Measurements from ENCODE around the gene DSC2. TPM values are rescaled to one million over a fixed set of nuclear protein-coding genes. Genes with fewer than 3 reads are reported as not detected.
A peak's percentile ranks its signal among the peaks of the same experiment; 100 is the strongest.
"Not testable (repeated sequence)": the region's sequence is repeated elsewhere in the genome, so short reads cannot be mapped to it uniquely, and the experiment has no call there.

Gene DSC2
- total RNA-seq, 1 experiment from 2014 or later: 0.04 TPM

DNA sequence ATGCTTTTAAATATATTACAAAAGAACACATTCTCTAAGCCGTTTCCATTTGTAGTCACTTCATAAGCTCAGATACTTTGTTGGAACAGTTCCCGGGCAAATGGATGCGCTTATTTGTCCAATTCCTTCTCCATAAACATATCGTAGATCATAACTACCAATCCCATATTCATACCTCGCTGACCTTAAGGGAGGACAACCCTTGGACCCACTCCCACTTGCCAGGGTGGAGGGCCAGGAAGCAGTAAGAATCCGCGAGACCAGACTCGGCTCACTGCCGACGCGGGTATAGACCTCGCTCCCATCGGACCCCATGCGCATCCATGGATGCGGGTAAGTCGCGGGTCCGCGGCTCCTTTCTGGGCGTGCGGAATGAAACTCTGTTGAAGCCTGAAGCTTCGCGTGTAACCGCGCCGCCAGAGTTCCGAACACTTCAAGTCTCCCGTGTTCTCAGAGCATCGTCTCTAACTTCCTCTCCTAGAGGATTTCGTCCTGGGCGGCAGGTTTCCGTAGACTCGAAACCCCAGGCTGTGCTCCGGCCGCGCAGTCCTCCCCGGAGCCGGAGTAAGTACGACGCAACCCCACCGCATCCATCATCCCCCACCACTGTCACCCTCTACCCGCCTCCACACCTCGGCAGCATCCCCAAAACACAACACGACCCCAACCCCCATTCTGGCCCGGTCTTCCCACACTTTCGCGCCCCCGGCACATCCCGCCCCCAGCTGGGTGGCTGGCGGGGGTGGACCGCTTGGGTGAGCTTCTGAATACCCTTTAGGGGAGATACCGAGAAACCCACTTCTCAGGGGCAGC is 60.7 kb downstream of the DSC2 start:
- Histone ChIP-seq H3K27me3 (replicated peaks; ENCODE audit: insufficient read depth, low read depth, low read length, poor library complexity) (peaks cover 59% of the 10 kb centered on the region), H3K9me3 (ENCODE audit: low read depth, low read length, poor library complexity, severe bottlenecking) (no peaks in the 10 kb centered on the region), H3K27ac (ENCODE audit: low read depth, low read length, poor library complexity, severe bottlenecking) (no peak overlapping the region), H3K36me3 (ENCODE audit: insufficient read depth, low read length, poor library complexity, severe bottlenecking) (no peaks in the 10 kb centered on the region), H3K4me3 (ENCODE audit: low read depth, low read length, poor library complexity, severe bottlenecking) (no peak overlapping the region), H3K4me1 (ENCODE audit: insufficient read depth, low read length, poor library complexity, severe bottlenecking) (no peaks in the 10 kb centered on the region)
- TF ChIP-seq CTCF (conservative IDR thresholded peaks at IDR 0.05; ENCODE audit: low read depth, low read length) (no peak), EZH2 (IDR thresholded peaks at IDR 0.05; ENCODE audit: borderline replicate concordance, low read depth, low read length, poor library complexity, severe bottlenecking) (peak; percentile 60)
- BruUV-seq (replicated peaks): no TSS peak
- peak; percentile 0 for DNase-seq (ENCODE audit: low spot score)
- ChIA-PET POLR2A (ENCODE audit: low non-redundant PET) (no interaction called here), CTCF (no interaction called here)
- intact Hi-C loops (cut with micrococcal nuclease; ENCODE audit: unreplicated experiment): no loop called here

GRCh38 chr18:31040686-31041270 is 61.4 kb downstream of the DSC2 start:
- BruUV-seq (replicated peaks): no TSS peak
- no peaks in the 10 kb centered on the region for H3K9me3 ChIP-seq (ENCODE audit: low read depth, low read length, poor library complexity, severe bottlenecking)
- H3K4me3 ChIP-seq (ENCODE audit: low read depth, low read length, poor library complexity, severe bottlenecking): no peak overlapping the region
- POLR2A ChIA-PET (ENCODE audit: low non-redundant PET): no interaction called here
- TF ChIP-seq EZH2 (IDR thresholded peaks at IDR 0.05; ENCODE audit: borderline replicate concordance, low read depth, low read length, poor library complexity, severe bottlenecking) (no peak), CTCF (conservative IDR thresholded peaks at IDR 0.05; ENCODE audit: low read depth, low read length) (no peak)
- peaks cover 59% of the 10 kb centered on the region for H3K27me3 ChIP-seq (replicated peaks; ENCODE audit: insufficient read depth, low read depth, low read length, poor library complexity)
- DNase-seq (ENCODE audit: low spot score): no peak
- no peaks in the 10 kb centered on the region for H3K36me3 ChIP-seq (ENCODE audit: insufficient read depth, low read length, poor library complexity, severe bottlenecking)
- CTCF ChIA-PET: no interaction called here
- H3K27ac ChIP-seq (ENCODE audit: low read depth, low read length, poor library complexity, severe bottlenecking): no peak overlapping the region
- H3K4me1 ChIP-seq (ENCODE audit: insufficient read depth, low read length, poor library complexity, severe bottlenecking): no peaks in the 10 kb centered on the region
- intact Hi-C loops (cut with micrococcal nuclease; ENCODE audit: unreplicated experiment): no loop called here

DNA sequence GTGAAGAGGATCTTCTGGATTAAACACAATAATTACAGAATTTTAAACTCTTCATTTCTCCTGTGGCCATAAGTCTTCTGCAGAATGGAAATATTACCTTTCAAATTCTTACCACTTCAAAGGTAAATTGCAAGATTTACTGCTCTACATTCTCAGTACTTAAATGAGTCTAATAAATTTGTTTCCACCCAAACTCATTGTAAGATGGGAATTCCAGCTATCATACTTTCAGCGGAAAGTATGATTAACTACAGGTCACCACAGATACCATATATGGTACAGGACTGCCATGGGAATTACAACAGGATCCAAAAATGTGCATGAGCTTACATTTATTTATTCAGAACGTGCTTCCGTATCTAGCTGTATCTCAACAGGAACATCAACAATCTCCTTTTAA is 62.8 kb downstream of the DSC2 start:
- no peaks in the 10 kb centered on the region for H3K36me3 ChIP-seq (ENCODE audit: insufficient read depth, low read length, poor library complexity, severe bottlenecking)
- H3K4me3 ChIP-seq (ENCODE audit: low read depth, low read length, poor library complexity, severe bottlenecking): no peak overlapping the region
- TF ChIP-seq CTCF (conservative IDR thresholded peaks at IDR 0.05; ENCODE audit: low read depth, low read length): no peak
- no peak for TF ChIP-seq EZH2 (IDR thresholded peaks at IDR 0.05; ENCODE audit: borderline replicate concordance, low read depth, low read length, poor library complexity, severe bottlenecking)
- H3K4me1 ChIP-seq (ENCODE audit: insufficient read depth, low read length, poor library complexity, severe bottlenecking): no peaks in the 10 kb centered on the region
- intact Hi-C loops (cut with micrococcal nuclease; ENCODE audit: unreplicated experiment): no loop called here
- no peak overlapping the region for H3K27ac ChIP-seq (ENCODE audit: low read depth, low read length, poor library complexity, severe bottlenecking)
- ChIA-PET CTCF (no interaction called here), POLR2A (ENCODE audit: low non-redundant PET) (no interaction called here)
- peaks cover 59% of the 10 kb centered on the region for H3K27me3 ChIP-seq (replicated peaks; ENCODE audit: insufficient read depth, low read depth, low read length, poor library complexity)
- no peak for DNase-seq (ENCODE audit: low spot score)
- H3K9me3 ChIP-seq (ENCODE audit: low read depth, low read length, poor library complexity, severe bottlenecking): no peaks in the 10 kb centered on the region
- no TSS peak for BruUV-seq (replicated peaks)

GRCh38 chr18:31037686-31038085 is 64.5 kb downstream of the DSC2 start:
- H3K27ac ChIP-seq (ENCODE audit: low read depth, low read length, poor library complexity, severe bottlenecking); H3K9me3 ChIP-seq (ENCODE audit: low read depth, low read length, poor library complexity, severe bottlenecking); POLR2A ChIA-PET (ENCODE audit: low non-redundant PET); BruUV-seq (replicated peaks); H3K4me3 ChIP-seq (ENCODE audit: low read depth, low read length, poor library complexity, severe bottlenecking); intact Hi-C loops (cut with micrococcal nuclease; ENCODE audit: unreplicated experiment); H3K4me1 ChIP-seq (ENCODE audit: insufficient read depth, low read length, poor library complexity, severe bottlenecking); H3K36me3 ChIP-seq (ENCODE audit: insufficient read depth, low read length, poor library complexity, severe bottlenecking); CTCF ChIA-PET; DNase-seq (ENCODE audit: low spot score): not testable (repeated sequence)
- peaks cover 42% of the 10 kb centered on the region for H3K27me3 ChIP-seq (replicated peaks; ENCODE audit: insufficient read depth, low read depth, low read length, poor library complexity)
